ENCODE data around the gene MAPK6. TPM values are rescaled to one million over a fixed set of nuclear protein-coding genes. Genes with fewer than 3 reads are reported as not detected.

MAPK6 gene
- total and polyA plus RNA-seq, 2 of the 8 experiments (the other 6 are each of a cell fraction or from before 2014, with no cell fraction given): 22.6 to 108 TPM

DNA sequence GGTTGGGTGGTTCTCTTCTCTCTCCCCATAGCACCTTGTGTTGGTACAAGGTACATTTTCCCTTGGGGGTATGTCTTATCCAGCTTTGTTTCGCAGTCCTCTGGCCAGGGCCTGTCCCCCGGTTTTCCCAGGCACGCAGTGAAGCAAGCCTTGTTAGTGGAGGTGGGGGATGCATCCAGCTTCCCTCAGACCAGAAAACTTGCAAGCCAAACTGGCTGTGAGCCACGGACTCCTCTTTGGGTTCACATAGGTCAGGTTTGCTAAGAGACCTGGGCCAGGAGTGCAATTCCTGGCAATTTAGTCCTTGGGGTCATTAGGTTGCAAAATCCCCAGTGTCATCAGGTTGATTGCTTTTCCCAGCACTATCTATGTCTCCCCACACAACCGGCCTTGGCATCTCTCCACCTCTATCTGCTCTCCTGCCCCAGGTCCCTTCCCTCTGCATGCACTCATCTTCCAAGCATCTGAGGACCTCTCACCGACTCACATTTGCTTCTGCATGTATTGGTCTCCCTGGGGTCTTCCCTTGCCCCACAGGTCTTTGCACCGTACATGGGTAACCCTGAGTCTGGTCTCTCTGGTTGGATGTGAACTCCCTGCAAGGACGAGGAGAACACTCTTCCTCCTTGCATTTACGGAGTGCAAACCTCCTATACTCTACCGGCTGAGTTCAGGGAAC lies 59.3 kb downstream of the MAPK6 start:
- Histone ChIP-seq H3K27ac (ENCODE audit: low read depth, low read length) (no peak overlapping the region), H3K4me1 (replicated peaks in 1 of 4; ENCODE audit: control insufficient read depth in 3 of 4, insufficient read depth in 4 of 4, low read length in 3 of 4) (peaks cover 0 to 4% (median 1%) of the 10 kb centered on the region in 4 experiments; a peak in 3 of 7 replicates), H2BK12ac (ENCODE audit: low read depth, low read length) (no peak overlapping the region), H4K5ac (ENCODE audit: insufficient read length, low read depth, low read length) (no peak overlapping the region), H4K91ac (replicated peaks; ENCODE audit: insufficient read length, low read length) (no peak overlapping the region), H3K9me3 (ENCODE audit: insufficient read depth in 2 of 2, low read depth in 1 of 2, low read length in 1 of 2) (no peaks in the 10 kb centered on the region), H3K56ac (replicated peaks; ENCODE audit: insufficient read length, low read depth, low read length) (no peak overlapping the region), H3K14ac (ENCODE audit: insufficient read length) (no peak overlapping the region), H2BK5ac (ENCODE audit: low read depth, low read length) (no peak overlapping the region), H3K27me3 (replicated peaks in 1 of 4; ENCODE audit: control insufficient read depth in 3 of 4, extremely low read depth in 1 of 4, insufficient read depth in 3 of 4, low read length in 3 of 4) (no peaks in the 10 kb centered on the region), H3K4me3 (ENCODE audit: extremely low read depth in 1 of 4, insufficient read depth in 2 of 4, low read depth in 3 of 4, low read length in 4 of 4) (no peak overlapping the region), H3K9ac (replicated peaks in 1 of 4; ENCODE audit: extremely low read depth in 1 of 4, low read depth in 3 of 4, low read length in 3 of 4) (no peak overlapping the region), H4K8ac (ENCODE audit: extremely low read depth, insufficient read depth, low read length) (peak overlapping the region; percentile 31; the same call in 1 of the 2 replicates), H4K20me1 (replicated peaks in 1 of 2; ENCODE audit: control insufficient read depth in 1 of 2, insufficient read depth in 2 of 2, low read length in 2 of 2) (no peaks in the 10 kb centered on the region), H2BK15ac (ENCODE audit: low read length) (no peak overlapping the region), H3K4me2 (ENCODE audit: insufficient read depth in 1 of 2, low read depth in 2 of 2, low read length in 2 of 2) (no peak overlapping the region), H2AFZ (ENCODE audit: low read length) (peak overlapping the region; percentile 60), H3K4ac (replicated peaks; ENCODE audit: insufficient read length, low read depth, low read length) (no peak overlapping the region), H2BK120ac (replicated peaks; ENCODE audit: low read depth, low read length) (no peak overlapping the region), H3K79me1 (ENCODE audit: low read depth, low read length) (no peaks in the 10 kb centered on the region), H2AK5ac (ENCODE audit: low read depth, low read length) (no peak overlapping the region), H3K18ac (ENCODE audit: extremely low read depth, low read length) (no peak overlapping the region), H3K23ac (ENCODE audit: insufficient read length) (no peak overlapping the region), H3K79me2 (ENCODE audit: control insufficient read depth in 1 of 2, insufficient read depth in 2 of 2, low read length in 2 of 2) (no peaks in the 10 kb centered on the region), H3K36me3 (ENCODE audit: control insufficient read depth in 2 of 4, insufficient read depth in 4 of 4, low read length in 3 of 4) (no peaks in the 10 kb centered on the region), H2BK20ac (ENCODE audit: low read length) (no peak overlapping the region; the same call in 1 of the 2 replicates), H3K23me2 (ENCODE audit: low read depth, low read length) (no peaks in the 10 kb centered on the region)
- DNase-seq (ENCODE audit: low read depth in 1 of 2, low spot score in 2 of 2) (no peak), FAIRE-seq (no peak)
- CTCF ChIA-PET (ENCODE audit: partially characterized antibody): interaction anchor here (0.5 to 4.9 kb wide), 50 partner anchors 9 to 548 kb away, joined by 3 to 55 read pairs (median 5); partner anchors contain the start of genes BCL2L10 and LEO1
- WGBS, 2 experiments (ENCODE audit: extremely low coverage in 1 of 2, insufficient coverage in 1 of 2, insufficient read length in 1 of 2, insufficient replicate concordance in 2 of 2, low coverage in 1 of 2, low lambda C conversion rate in 2 of 2, missing lambda C conversion rate in 1 of 2): 95% methylated on average over 10 of the region's 10 CpGs; no CpG with 5 or more reads in 1 of the 2 experiments
- TF ChIP-seq TAF7 (optimal IDR thresholded peaks at IDR 0.05; ENCODE audit: borderline replicate concordance, low read depth, low read length) (no peak), BACH1 (IDR thresholded peaks at IDR 0.05; ENCODE audit: low read length) (no peak), SIX5 (IDR thresholded peaks at IDR 0.05; ENCODE audit: low read depth, low read length) (no peak), RXRA (IDR thresholded peaks at IDR 0.05; ENCODE audit: insufficient read depth, low read depth, low read length) (no peak), SUZ12 (IDR thresholded peaks at IDR 0.05; ENCODE audit: low read length) (no peak)
- TF ChIP-seq, protein P1, sequence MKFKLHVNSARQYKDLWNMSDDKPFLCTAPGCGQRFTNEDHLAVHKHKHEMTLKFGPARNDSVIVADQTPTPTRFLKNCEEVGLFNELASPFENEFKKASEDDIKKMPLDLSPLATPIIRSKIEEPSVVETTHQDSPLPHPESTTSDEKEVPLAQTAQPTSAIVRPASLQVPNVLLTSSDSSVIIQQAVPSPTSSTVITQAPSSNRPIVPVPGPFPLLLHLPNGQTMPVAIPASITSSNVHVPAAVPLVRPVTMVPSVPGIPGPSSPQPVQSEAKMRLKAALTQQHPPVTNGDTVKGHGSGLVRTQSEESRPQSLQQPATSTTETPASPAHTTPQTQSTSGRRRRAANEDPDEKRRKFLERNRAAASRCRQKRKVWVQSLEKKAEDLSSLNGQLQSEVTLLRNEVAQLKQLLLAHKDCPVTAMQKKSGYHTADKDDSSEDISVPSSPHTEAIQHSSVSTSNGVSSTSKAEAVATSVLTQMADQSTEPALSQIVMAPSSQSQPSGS (IDR thresholded peaks at IDR 0.05; ENCODE audit: low read length): no peak
- POLR2A ChIA-PET (ENCODE audit: partially characterized antibody): interaction anchor here (0.5 to 2.3 kb wide), 4 partner anchors 11 to 106 kb away, joined by 3 to 12 read pairs (median 6); partner anchors contain the start of gene LEO1

Measured in H1 (cell line).